HFFc6 (cell line): ENCODE results near the gene FSD1. TPM values are rescaled to one million over a fixed set of nuclear protein-coding genes. Genes with fewer than 3 reads are reported as not detected.
"Not testable (repeated sequence)": the region's sequence is repeated elsewhere in the genome, so short reads cannot be mapped to it uniquely, and the experiment has no call there.

Experiments
- DNase-seq: peaks from one replicate; pipeline ENCODE4 v3.0.0-alpha.2; 2018
- H3K27ac Mint-ChIP-seq: 2 replicates; pipeline ENCODE4 v1.8.0; 2020; ENCODE audit warnings: mild to moderate bottlenecking, mixed read lengths
- H3K27me3 Mint-ChIP-seq: 2 replicates; pipeline ENCODE4 v1.8.0; 2021; ENCODE audit warnings: mild to moderate bottlenecking, moderate library complexity, mixed read lengths; ENCODE audit not compliant: insufficient read depth
- H3K36me3 Mint-ChIP-seq: 2 replicates; pipeline ENCODE4 v1.8.0; 2021; ENCODE audit warnings: low read depth, mixed read lengths
- H3K4me1 Mint-ChIP-seq: 2 replicates; pipeline ENCODE4 v1.8.0; 2020; ENCODE audit warnings: low read depth, mixed read lengths
- H3K4me3 Mint-ChIP-seq: 2 replicates; pipeline ENCODE4 v1.8.0; 2020; ENCODE audit warnings: mild to moderate bottlenecking, moderate library complexity, mixed read lengths
- H3K9me3 Mint-ChIP-seq: 2 replicates; pipeline ENCODE4 v1.8.0; 2020; ENCODE audit warnings: mild to moderate bottlenecking, mixed read lengths
- CTCF ChIP-seq: fragments of 200-600 bp; sonication (generic); IDR thresholded peaks from 2 replicates; pipeline ENCODE4 v1.5.0; 2021; ENCODE audit warnings: antibody characterized with exemption, mild to moderate bottlenecking
- total RNA-seq, 6 experiments: library from RNA; stranded (reverse); fragmentation: NEBNext Ultra II Directional; extraction: Animal tissue kit (Norgen Biotek cat#: 25700); gene quantifications; 2 replicates in 1 of 6; 3 replicates in 5 of 6; pipeline ENCODE4 v1.2.3, GENCODE V29; 2021

FSD1 gene
- total RNA-seq, 6 experiments from 2014 or later: 9.2 to 15.2 (median 12.2) TPM

GRCh38 chr19:4268816-4269430, 35.5 kb upstream of the FSD1 start:
- Mint-ChIP-seq H3K4me3 (no peak overlapping the region), H3K27me3 (peaks cover 3% of the 10 kb centered on the region; the same call in 1 of the 2 replicates), H3K4me1 (no peaks in the 10 kb centered on the region), H3K27ac (no peak overlapping the region), H3K36me3 (peaks cover 15% of the 10 kb centered on the region), H3K9me3 (no peaks in the 10 kb centered on the region)
- no peak; the same call in 1 of the 2 replicates for TF ChIP-seq CTCF
- DNase-seq: no peak

DNA sequence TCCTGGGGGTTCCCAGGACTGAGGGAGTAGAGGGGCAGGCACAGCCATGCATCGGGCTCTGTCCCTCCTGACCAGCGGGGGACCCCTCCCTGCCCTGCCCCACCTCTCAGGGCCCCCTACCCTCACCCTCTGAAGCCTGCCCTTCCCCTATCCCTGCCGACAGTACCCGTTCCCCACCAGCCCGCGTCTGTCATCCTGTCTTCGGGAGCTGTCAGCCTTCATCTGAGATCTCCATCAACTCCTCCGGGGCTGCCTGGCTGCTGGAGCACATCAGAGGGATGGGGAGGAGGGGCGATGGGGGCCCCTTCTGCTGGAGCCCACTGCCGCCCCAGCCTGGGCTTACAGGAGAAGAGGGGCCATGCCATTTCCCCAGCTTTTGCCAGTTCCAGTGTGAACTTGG, 31.5 kb upstream of the FSD1 start:
- no peak overlapping the region for H3K4me3 Mint-ChIP-seq
- DNase-seq: no peak
- H3K27ac Mint-ChIP-seq: no peak overlapping the region
- peaks cover 6% of the 10 kb centered on the region for H3K27me3 Mint-ChIP-seq
- H3K4me1 Mint-ChIP-seq: no peaks in the 10 kb centered on the region
- peaks cover 6% of the 10 kb centered on the region for H3K36me3 Mint-ChIP-seq
- TF ChIP-seq CTCF: no peak
- no peaks in the 10 kb centered on the region for H3K9me3 Mint-ChIP-seq

DNA sequence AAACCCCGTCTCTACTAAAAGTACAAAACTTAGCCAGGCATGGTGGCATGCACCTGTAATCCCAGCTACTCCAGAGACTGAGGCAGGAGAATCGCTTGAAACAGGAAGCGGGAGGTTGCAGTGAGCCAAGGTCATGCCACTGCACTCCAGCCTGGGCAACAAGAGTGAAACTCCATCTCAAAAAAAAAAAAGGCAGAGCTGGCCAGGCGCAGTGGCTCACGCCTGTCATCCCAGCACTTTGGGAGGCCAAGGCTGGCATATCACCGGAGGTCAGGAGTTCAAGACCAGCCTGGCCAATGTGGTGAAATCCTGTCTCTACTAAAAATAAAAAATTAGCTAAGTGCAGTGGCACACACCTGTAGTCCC, 30.1 kb upstream of the FSD1 start:
- not testable (repeated sequence) for H3K27ac Mint-ChIP-seq, H3K36me3 Mint-ChIP-seq, H3K4me3 Mint-ChIP-seq, H3K4me1 Mint-ChIP-seq, DNase-seq, H3K9me3 Mint-ChIP-seq
- H3K27me3 Mint-ChIP-seq: peaks cover 15% of the 10 kb centered on the region

- TF ChIP-seq CTCF: no peak
- DNase-seq: no peak
- Mint-ChIP-seq H3K27ac (no peak overlapping the region), H3K9me3 (no peaks in the 10 kb centered on the region), H3K27me3 (peaks cover 33% of the 10 kb centered on the region), H3K4me1 (no peaks in the 10 kb centered on the region), H3K36me3 (no peaks in the 10 kb centered on the region), H3K4me3 (no peak overlapping the region)
These were observed 27.2 kb upstream of the FSD1 start for GRCh38 chr19:4277191-4277696.

DNA sequence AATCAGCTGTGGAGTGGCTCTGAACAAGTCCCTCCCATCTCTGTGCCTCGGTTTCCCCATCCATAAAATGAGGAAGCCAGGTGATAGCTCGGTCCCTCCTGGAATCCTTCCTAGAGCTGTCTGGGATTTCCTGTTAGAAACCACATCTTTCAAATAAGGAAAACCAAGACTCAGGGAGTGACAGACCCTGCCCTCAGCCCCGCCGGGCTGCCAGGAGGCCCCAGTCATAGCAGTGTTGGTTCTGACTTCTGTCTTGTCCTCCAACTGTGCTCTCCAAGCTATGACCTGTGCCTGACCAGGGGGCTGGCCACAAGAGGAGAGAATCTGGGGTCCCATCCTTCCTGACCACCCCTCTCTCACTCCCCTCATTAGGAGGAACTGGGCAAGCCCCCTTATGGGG, 26.4 kb upstream of the FSD1 start:
- no peak for DNase-seq
- no peaks in the 10 kb centered on the region for H3K36me3 Mint-ChIP-seq
- no peaks in the 10 kb centered on the region for H3K4me1 Mint-ChIP-seq
- H3K9me3 Mint-ChIP-seq: no peaks in the 10 kb centered on the region
- peaks cover 35% of the 10 kb centered on the region for H3K27me3 Mint-ChIP-seq
- H3K27ac Mint-ChIP-seq: no peak overlapping the region
- H3K4me3 Mint-ChIP-seq: no peak overlapping the region
- TF ChIP-seq CTCF: no peak

GRCh38 chr19:4278419-4279266, 25.8 kb upstream of the FSD1 start, which contains the start of gene SHD:
Gene SHD, plus strand, starts transcription at chr19:4279266. Its CDS starts 798 bp downstream, at chr19:4280064.
- Mint-ChIP-seq H3K36me3 (no peaks in the 10 kb centered on the region), H3K27ac (no peak within 1 kb of the TSS), H3K9me3 (no peaks in the 10 kb centered on the region), H3K4me1 (no peaks in the 10 kb centered on the region), H3K4me3 (no peak within 1 kb of the TSS), H3K27me3 (peaks cover 35% of the 10 kb centered on the region)
- no peak for TF ChIP-seq CTCF
- DNase-seq: no peak
